SK-N-SH treated with all-trans-retinoic acid at 6 μM for 48 hours (cell line): ENCODE data around the gene CACNA2D2.

Experiments
- ARNTL ChIP-seq: fragments of 450-650 bp; formaldehyde crosslinking; IDR thresholded peaks from 2 replicates; pipeline ENCODE4 v1.5.0; 2020; ENCODE audit warnings: low read depth, mild to moderate bottlenecking, moderate library complexity, borderline replicate concordance
- CSDC2 ChIP-seq: fragments of 250-450 bp; sonication (Bioruptor Pico); IDR thresholded peaks from 2 replicates; pipeline ENCODE4 v1.5.0; 2020; ENCODE audit warnings: mild to moderate bottlenecking, moderate library complexity
- GLIS3 ChIP-seq: fragments of 250-450 bp; sonication (Bioruptor Pico); IDR thresholded peaks from 2 replicates; pipeline ENCODE4 v1.5.0; 2020; ENCODE audit warnings: mild to moderate bottlenecking, moderate library complexity
- ISL1 ChIP-seq: fragments of 250-450 bp; sonication (Bioruptor Pico); IDR thresholded peaks from 2 replicates; pipeline ENCODE4 v2.1.2; 2022; ENCODE audit warnings: mild to moderate bottlenecking, moderate library complexity
- PPARA ChIP-seq: fragments of 250-450 bp; sonication (Bioruptor Pico); IDR thresholded peaks from 2 replicates; pipeline ENCODE4 v1.5.0; 2020; ENCODE audit warnings: mild to moderate bottlenecking, borderline replicate concordance
- RARB ChIP-seq: fragments of 250-450 bp; sonication (Bioruptor Pico); IDR thresholded peaks from 2 replicates; pipeline ENCODE4 v1.8.0; 2021; ENCODE audit warnings: mild to moderate bottlenecking, moderate library complexity
- ZFP3 ChIP-seq: fragments of 250-450 bp; sonication (Bioruptor Pico); IDR thresholded peaks from 2 replicates; pipeline ENCODE4 v1.5.0; 2020; ENCODE audit warnings: mild to moderate bottlenecking, moderate library complexity
- ZFP30 ChIP-seq: fragments of 450-650 bp; formaldehyde crosslinking; IDR thresholded peaks from 2 replicates; pipeline ENCODE4 v1.5.0; 2022; ENCODE audit warnings: mild to moderate bottlenecking, moderate library complexity
- ZNF565 ChIP-seq: fragments of 450-650 bp; formaldehyde crosslinking; conservative IDR thresholded peaks from 2 replicates; pipeline ENCODE4 v1.5.0; 2020; ENCODE audit warnings: low read depth, mild to moderate bottlenecking, moderate library complexity
- TF ChIP-seq, protein P1 (sequence below): fragments of 250-450 bp; sonication (Bioruptor Pico); IDR thresholded peaks from 2 replicates; pipeline ENCODE4 v1.5.0; 2020; ENCODE audit warnings: mild to moderate bottlenecking, moderate library complexity
- TF ChIP-seq, protein P2 (sequence below): fragments of 250-450 bp; sonication (Bioruptor Pico); IDR thresholded peaks from 2 replicates; pipeline ENCODE4 v1.8.0; 2020; ENCODE audit warnings: mild to moderate bottlenecking, moderate library complexity, borderline replicate concordance
- TF ChIP-seq, protein P3 (sequence below): fragments of 250-450 bp; sonication (Bioruptor Pico); IDR thresholded peaks from 2 replicates; pipeline ENCODE4 v1.5.1; 2021; ENCODE audit warnings: mild to moderate bottlenecking, moderate library complexity

DNA sequence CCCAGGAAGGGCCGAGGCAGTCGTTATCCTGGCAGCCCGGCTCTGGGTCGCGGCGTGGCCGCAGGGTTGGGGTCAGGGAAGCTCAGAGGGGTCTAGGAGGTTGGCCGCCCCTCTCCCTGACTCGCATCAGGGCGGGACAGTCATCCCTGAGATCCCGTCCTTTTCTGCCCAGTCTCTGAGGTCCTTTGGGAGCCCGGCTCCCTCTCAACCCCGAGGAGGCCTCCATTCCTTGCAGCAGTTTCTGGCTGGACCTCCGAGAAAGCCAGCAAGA is 181.4 kb downstream of the CACNA2D2 start:
- TF ChIP-seq ARNTL (no peak), PPARA (CRISPR knock-in tag) (no peak), RARB (CRISPR knock-in tag) (no peak), GLIS3 (CRISPR knock-in tag) (no peak), ZFP30 (CRISPR knock-in tag) (no peak), ZNF565 (CRISPR knock-in tag) (no peak), ISL1 (CRISPR knock-in tag) (no peak), CSDC2 (CRISPR knock-in tag) (no peak), ZFP3 (CRISPR knock-in tag) (no peak)
- TF ChIP-seq, protein P1, sequence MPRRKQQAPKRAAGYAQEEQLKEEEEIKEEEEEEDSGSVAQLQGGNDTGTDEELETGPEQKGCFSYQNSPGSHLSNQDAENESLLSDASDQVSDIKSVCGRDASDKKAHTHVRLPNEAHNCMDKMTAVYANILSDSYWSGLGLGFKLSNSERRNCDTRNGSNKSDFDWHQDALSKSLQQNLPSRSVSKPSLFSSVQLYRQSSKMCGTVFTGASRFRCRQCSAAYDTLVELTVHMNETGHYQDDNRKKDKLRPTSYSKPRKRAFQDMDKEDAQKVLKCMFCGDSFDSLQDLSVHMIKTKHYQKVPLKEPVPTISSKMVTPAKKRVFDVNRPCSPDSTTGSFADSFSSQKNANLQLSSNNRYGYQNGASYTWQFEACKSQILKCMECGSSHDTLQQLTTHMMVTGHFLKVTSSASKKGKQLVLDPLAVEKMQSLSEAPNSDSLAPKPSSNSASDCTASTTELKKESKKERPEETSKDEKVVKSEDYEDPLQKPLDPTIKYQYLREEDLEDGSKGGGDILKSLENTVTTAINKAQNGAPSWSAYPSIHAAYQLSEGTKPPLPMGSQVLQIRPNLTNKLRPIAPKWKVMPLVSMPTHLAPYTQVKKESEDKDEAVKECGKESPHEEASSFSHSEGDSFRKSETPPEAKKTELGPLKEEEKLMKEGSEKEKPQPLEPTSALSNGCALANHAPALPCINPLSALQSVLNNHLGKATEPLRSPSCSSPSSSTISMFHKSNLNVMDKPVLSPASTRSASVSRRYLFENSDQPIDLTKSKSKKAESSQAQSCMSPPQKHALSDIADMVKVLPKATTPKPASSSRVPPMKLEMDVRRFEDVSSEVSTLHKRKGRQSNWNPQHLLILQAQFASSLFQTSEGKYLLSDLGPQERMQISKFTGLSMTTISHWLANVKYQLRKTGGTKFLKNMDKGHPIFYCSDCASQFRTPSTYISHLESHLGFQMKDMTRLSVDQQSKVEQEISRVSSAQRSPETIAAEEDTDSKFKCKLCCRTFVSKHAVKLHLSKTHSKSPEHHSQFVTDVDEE (CRISPR knock-in tag): no peak
- TF ChIP-seq, protein P2, sequence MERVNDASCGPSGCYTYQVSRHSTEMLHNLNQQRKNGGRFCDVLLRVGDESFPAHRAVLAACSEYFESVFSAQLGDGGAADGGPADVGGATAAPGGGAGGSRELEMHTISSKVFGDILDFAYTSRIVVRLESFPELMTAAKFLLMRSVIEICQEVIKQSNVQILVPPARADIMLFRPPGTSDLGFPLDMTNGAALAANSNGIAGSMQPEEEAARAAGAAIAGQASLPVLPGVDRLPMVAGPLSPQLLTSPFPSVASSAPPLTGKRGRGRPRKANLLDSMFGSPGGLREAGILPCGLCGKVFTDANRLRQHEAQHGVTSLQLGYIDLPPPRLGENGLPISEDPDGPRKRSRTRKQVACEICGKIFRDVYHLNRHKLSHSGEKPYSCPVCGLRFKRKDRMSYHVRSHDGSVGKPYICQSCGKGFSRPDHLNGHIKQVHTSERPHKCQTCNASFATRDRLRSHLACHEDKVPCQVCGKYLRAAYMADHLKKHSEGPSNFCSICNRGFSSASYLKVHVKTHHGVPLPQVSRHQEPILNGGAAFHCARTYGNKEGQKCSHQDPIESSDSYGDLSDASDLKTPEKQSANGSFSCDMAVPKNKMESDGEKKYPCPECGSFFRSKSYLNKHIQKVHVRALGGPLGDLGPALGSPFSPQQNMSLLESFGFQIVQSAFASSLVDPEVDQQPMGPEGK: no peak
- TF ChIP-seq, protein P3, sequence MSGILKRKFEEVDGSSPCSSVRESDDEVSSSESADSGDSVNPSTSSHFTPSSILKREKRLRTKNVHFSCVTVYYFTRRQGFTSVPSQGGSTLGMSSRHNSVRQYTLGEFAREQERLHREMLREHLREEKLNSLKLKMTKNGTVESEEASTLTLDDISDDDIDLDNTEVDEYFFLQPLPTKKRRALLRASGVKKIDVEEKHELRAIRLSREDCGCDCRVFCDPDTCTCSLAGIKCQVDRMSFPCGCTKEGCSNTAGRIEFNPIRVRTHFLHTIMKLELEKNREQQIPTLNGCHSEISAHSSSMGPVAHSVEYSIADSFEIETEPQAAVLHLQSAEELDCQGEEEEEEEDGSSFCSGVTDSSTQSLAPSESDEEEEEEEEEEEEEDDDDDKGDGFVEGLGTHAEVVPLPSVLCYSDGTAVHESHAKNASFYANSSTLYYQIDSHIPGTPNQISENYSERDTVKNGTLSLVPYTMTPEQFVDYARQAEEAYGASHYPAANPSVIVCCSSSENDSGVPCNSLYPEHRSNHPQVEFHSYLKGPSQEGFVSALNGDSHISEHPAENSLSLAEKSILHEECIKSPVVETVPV (CRISPR knock-in tag): no peak
